Epithelial cell of prostate (primary cell): ENCODE results near the gene IL23R.
A peak's percentile ranks its signal among the peaks of the same experiment; 100 is the strongest.
"Not testable (repeated sequence)": the region's sequence is repeated elsewhere in the genome, so short reads cannot be mapped to it uniquely, and the experiment has no call there.

ENCODE experiments used
- DNase-seq: peaks from one replicate; pipeline ENCODE4 v3.0.0-alpha.2; 2011; ENCODE audit warnings: low read depth, low spot score
- H3K27ac ChIP-seq: fragments of 450-650 bp; 2 replicates; pipeline ENCODE4 v1.5.1; 2017; ENCODE audit warnings: mild to moderate bottlenecking

Gene IL23R

GRCh38 chr1:67147973-67148372 lies 18.3 kb upstream of the IL23R start:
- H3K27ac ChIP-seq, DNase-seq: not testable (repeated sequence)

GRCh38 chr1:67148516-67149178 lies 17.6 kb upstream of the IL23R start:
- H3K27ac ChIP-seq, result peak overlapping the region; percentile 24
- DNase-seq, result no peak

- DNase-seq, result peak; percentile 44
- H3K27ac ChIP-seq, result peak overlapping the region; percentile 24
Measured at GRCh38 chr1:67149179-67149770, 17.0 kb upstream of the IL23R start.

- no peak for DNase-seq
- no peak overlapping the region for H3K27ac ChIP-seq
Measured at GRCh38 chr1:67150931-67151330, 15.3 kb upstream of the IL23R start.

- no peak for DNase-seq
- no peak overlapping the region for H3K27ac ChIP-seq
Measured at GRCh38 chr1:67158401-67158800, 7.9 kb upstream of the IL23R start.

GRCh38 chr1:67159233-67159632 lies 7.0 kb upstream of the IL23R start:
- peak; percentile 69 for DNase-seq
- H3K27ac ChIP-seq, result no peak overlapping the region

- DNase-seq, result peak; percentile 97
- peak overlapping the region; percentile 79 for H3K27ac ChIP-seq
Measured at GRCh38 chr1:67162954-67163353, 3.3 kb upstream of the IL23R start.

- no peak overlapping the region for H3K27ac ChIP-seq
- no peak for DNase-seq
Measured at GRCh38 chr1:67165468-67166041, 699 bp upstream of the IL23R start.

GRCh38 chr1:67169496-67169895 lies 3.2 kb downstream of the IL23R start:
- no peak overlapping the region for H3K27ac ChIP-seq
- no peak for DNase-seq

- DNase-seq, result no peak
Measured at GRCh38 chr1:67169932-67170331, 3.7 kb downstream of the IL23R start.

GRCh38 chr1:67170751-67171573 lies 4.7 kb downstream of the IL23R start:
- DNase-seq, result no peak
- no peak overlapping the region for H3K27ac ChIP-seq

More at GRCh38 chr1:67169932-67170331, 3.7 kb downstream of the IL23R start:
- no peak overlapping the region for H3K27ac ChIP-seq

- H3K27ac ChIP-seq, result no peak overlapping the region
- no peak for DNase-seq
Measured at GRCh38 chr1:67171574-67171955, 5.3 kb downstream of the IL23R start.

GRCh38 chr1:67171978-67172377 lies 5.7 kb downstream of the IL23R start:
- no peak overlapping the region for H3K27ac ChIP-seq
- DNase-seq, result no peak

- no peak for DNase-seq
- H3K27ac ChIP-seq, result no peak overlapping the region
Measured at GRCh38 chr1:67173988-67174387, 7.7 kb downstream of the IL23R start.

GRCh38 chr1:67174716-67175284 lies 8.5 kb downstream of the IL23R start:
- no peak for DNase-seq
- H3K27ac ChIP-seq, result no peak overlapping the region

- DNase-seq, result no peak
Measured at GRCh38 chr1:67175530-67176087, 9.4 kb downstream of the IL23R start.

GRCh38 chr1:67184838-67185421 lies 18.7 kb downstream of the IL23R start:
- H3K27ac ChIP-seq, result no peak overlapping the region
- no peak for DNase-seq

More at GRCh38 chr1:67175530-67176087, 9.4 kb downstream of the IL23R start:
- H3K27ac ChIP-seq, result no peak overlapping the region

- H3K27ac ChIP-seq, result no peak overlapping the region
- DNase-seq, result no peak
Measured at GRCh38 chr1:67188137-67188536, 21.9 kb downstream of the IL23R start.

GRCh38 chr1:67189953-67190352 lies 23.7 kb downstream of the IL23R start:
- DNase-seq, result no peak
- no peak overlapping the region for H3K27ac ChIP-seq

- H3K27ac ChIP-seq, result no peak overlapping the region
- no peak for DNase-seq
Measured at GRCh38 chr1:67190410-67190809, 24.2 kb downstream of the IL23R start.
